SKM-1 (cell line): ENCODE results near the gene HMGXB3.
"Not testable (repeated sequence)": the region's sequence is repeated elsewhere in the genome, so short reads cannot be mapped to it uniquely, and the experiment has no call there.

Experiments used
- DNase-seq: peaks from one replicate; lab custom pipeline; 2025; ENCODE audit not compliant: unreplicated experiment; lab: John Stamatoyannopoulos, UW

HMGXB3 gene

DNA sequence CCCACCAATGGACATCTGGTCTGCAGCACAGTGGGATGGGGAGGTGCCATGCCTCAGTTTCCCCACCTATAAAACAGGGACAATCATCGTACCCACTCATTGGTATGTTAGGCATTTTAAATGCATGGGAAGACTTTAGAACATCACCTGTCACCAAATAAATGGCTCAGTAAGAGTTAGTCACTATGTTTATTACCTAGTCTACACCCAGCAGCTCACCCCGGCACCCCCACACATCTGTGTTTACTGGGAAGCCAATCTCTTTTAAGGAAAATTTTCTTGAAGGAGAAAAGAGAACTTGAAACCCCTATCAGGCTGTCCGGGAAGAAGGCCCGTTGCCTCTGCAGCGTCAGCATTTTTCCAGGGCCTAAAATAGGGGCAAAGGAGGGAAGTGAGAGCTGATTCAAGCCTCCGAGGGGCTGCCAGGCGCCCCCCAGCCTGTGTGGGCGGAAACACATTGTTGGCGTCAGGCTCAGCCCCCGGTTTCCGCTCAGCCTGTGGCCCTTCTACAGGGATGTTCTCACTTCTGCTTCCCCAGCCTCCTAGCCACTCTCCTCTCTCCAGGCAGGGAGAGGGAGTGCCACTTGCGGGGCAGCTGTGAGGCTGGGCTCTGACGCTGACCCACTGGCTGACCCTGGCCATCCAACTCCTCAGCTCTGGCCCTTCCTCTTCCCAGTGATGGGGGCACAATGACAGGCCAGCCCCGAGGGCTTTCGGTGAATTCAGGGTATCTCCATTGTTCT lies 81.2 kb downstream of the HMGXB3 start:
- DNase-seq: peak; percentile 61

DNA sequence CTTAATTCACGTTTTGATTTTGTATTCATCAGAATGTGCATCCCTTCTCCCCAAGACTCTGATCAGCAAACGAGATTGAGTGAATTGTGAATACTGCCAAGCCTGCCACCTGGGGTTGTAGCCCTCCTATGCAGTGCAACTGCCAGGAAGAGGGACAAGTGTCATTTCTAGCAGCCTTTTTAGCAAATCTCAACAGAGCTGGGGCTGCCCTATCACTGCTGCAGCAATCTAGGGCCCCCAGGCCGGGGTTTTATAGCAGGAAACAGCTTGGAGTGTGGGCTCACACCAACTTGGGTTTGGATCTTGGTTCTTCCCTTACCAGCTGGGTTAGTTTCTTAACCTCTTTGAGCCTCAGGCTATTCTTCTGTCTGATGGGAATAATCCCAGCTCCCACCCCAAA lies 81.8 kb downstream of the HMGXB3 start:
- DNase-seq: no peak

DNA sequence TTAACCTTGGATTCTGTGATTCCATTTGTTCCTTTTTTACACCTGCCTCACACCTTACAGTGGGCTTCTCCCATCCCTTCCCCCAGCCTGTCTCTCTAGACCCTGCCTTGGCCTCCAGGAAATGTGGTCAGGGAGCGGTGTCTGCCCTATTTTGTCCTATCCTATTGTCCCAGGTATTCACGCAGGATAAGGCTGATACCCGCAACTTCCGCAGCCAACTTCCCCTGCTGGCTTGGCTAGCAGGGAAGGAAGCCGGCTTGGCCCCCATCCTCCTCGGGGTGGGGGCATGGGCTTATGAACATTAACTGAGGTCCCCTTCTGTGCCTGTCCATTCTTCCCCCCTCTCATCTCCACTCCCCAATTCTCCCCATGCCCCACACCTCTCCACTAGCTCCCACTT lies 82.3 kb downstream of the HMGXB3 start:
- DNase-seq: no peak

DNA sequence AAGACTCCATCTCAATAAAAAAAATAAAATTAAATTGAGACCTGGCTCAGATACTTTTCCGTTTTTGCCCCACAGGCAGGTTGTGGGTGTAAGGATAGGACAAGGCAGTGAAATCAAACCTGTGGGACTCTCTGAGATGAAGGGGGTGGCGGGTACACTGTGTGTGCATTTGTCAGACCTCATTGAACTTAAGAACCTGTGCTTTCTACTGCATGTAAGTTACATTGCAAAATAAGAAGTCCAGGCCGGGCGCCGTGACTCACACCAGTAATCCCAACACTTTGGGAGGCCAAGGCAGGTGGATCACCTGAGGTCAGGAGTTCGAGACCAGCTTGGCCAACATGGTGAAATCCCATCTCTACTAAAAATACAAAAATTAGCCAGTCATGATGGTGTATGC lies 84.2 kb downstream of the HMGXB3 start:
- DNase-seq: not testable (repeated sequence)

DNA sequence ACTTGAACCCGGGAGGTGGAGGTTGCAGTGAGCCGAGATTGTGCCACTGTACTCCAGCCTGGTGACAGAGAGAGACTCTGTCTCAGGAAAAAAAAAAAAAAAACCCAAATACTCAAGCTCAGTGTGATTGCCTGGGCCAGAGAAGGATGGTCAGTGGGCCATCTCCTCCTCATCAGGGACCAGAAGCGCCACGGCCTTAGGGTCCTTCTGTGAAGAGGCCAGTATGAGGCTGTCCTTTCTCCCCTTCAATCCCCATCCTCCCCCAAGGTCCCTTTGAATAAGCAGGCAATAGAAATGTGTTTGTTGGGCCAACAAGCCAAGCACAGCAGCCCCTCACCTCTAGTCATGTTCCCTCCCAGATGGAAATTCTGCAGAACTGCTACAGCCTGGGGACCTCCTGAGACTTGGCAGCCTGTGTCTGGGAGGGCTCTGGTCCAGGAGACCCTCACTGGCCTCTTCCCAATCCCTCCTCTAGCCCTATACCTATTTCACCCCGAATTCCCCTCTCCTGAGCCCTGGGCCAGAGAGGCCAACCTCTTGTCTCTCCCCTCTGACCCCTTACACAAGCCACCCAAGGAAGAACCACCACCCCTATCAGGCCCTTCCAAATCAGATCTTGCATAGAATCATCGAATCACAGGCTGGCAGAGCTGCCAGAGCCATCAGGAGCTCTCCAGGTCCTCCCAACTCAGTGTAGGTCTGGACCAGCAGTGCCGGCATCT lies 84.8 kb downstream of the HMGXB3 start:
- no peak for DNase-seq

DNA sequence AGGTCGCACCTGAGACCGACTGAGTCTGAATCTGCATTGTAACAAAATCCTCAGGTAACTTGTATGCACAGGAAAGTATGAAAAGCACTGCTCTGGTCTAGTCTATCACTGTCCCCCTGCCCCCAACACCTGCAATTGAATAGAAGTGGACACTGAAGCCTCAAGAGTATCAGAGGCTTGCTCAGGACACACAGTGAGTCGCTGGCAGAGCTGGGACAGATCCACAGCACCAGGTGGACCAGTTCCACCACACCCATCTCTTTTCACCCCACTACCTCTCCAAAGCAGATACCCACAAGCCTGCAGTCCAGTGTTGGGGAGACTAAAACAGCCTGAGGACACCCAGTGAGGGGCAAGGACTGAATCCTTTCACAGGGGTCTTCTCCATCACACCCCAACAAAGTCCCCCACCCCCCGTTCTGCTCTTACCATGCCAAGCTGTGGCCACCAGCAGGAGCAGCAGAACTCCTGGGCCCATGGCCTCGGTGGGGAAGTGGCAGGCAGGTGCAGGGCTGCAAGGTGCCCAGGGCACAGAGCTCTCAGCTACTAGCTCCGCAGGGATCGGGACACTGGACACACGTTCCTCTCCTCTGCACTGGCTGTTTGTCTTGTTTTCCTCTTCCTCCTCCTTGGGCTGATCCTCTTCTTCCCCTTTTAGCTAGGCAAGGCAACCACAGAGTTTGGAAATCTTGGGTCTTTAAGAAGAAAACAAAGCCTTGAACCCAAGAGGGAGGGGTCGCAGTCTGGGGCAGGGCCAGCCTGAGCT lies 85.6 kb downstream of the HMGXB3 start, which contains the start of gene CSF1R:
Gene CSF1R (minus strand): TSS at position 605 of the 766 bp plus-strand sequence. CDS start 127 bp downstream, at position 478.
- peak; percentile 88 for DNase-seq

DNA sequence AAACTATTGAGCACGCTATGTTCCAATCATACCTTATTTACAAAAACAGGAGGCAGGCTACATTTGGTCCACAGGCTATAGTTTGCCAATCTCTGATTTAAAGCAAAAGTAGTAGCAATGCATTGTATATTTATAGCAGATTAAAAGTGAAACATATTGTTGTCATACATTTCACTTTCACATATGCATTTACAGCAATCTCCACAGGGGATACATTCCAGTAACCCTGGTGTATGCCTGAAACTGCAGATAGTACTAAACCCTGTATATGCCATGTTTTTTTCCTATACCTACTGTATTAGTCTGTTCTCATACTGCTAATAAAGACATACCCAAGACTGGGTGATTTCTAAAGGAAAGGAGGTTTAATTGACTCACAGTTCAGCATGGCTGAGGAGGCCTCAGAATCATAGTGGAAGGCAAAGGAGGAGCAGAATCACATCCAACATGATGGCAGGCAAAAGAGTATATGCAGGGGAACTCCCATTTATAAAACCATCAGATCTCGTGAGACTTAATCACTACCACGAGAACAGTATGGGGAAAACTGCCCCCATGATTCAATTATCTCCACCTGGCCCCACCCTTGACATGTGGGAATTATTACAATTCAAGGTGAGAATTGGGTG lies 91.7 kb downstream of the HMGXB3 start:
- no peak for DNase-seq

DNA sequence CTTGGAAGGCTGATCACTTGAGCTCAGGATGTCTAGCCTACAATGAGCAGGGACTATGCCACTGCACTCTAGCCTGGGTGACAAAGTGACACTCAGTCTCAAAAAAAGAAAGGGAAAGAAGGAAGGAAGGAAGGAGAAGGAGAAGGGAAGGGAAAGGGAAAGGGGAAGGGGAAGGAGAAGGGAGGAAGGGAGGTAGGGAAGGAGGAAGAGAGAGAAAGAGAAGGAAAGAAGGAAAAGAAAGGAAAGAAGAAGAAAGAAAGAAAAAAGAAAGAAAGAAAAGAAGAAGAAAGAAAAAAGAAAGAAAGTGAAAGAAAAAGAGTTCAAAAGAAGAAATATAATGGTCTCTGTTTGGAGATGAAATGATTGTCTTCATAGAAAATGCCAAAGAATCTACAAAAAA lies 96.6 kb downstream of the HMGXB3 start:
- no peak for DNase-seq

DNA sequence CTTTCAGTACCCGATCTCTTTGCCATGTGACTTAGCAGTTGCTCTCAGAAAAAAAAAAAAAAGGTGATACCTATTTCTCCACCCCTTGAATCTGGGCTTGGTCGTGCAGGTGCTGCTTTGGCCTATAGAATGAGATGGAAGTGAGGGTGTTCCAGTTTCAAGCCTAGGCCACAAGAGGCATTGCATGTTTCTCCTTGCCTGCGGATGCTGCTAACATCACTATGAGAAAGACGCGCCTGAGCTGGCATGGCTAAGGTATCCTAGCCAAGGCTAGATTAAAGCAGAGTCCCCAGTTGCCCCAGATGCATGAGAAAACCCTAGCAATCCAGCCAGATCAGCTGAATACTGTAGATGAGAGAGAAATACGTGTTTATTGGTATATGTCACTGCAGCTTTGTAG lies 100.5 kb downstream of the HMGXB3 start:
- DNase-seq: no peak
